Measurements from ENCODE around the gene GP5.

Gene GP5

DNA sequence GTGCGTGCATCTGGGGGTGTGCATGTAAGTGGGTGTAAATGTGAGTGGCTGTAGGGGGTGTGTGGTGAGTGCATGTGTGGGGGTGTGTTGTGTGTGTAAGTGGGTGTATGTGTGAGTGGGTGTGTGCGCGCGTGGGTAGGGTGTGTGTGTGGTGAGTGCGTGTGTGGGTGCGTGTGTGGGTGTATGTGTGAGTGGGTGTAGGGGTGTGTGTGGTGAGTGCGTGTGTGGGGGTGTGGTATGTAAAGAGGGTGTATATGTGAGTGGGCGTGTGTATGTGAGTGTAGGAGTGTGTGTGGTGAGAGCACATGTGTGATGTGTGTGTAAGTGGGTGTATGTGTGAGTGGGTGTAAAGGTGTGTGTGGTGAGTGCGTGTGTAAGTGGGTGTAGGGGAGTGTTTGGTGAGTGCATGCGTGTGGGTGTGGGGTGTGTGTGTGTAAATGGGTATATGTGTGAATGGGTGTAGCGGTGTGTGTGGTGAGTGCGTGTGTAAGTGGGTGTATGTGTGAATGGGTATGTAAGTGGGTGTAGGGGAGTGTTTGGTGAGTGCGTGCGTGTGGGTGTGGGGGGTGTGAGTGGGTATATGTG, 47.0 kb downstream of the GP5 start (continued):
- TF ChIP-seq ZNF266 (tag by site-specific recombination; IDR thresholded peaks at IDR 0.05; ENCODE audit: low read depth), result 0 out of 2 replicates have a peak, but pooled peaks have one; percentile 10
- 0 out of 2 replicates have a peak, but pooled peaks have one; percentile 14 for TF ChIP-seq ZNF202 (tag by site-specific recombination; IDR thresholded peaks at IDR 0.05; ENCODE audit: borderline replicate concordance)
- TF ChIP-seq ZNF791 (tag by site-specific recombination; IDR thresholded peaks at IDR 0.05), result 0 out of 2 replicates have a peak, but pooled peaks have one; percentile 32
- TF ChIP-seq, protein P1, sequence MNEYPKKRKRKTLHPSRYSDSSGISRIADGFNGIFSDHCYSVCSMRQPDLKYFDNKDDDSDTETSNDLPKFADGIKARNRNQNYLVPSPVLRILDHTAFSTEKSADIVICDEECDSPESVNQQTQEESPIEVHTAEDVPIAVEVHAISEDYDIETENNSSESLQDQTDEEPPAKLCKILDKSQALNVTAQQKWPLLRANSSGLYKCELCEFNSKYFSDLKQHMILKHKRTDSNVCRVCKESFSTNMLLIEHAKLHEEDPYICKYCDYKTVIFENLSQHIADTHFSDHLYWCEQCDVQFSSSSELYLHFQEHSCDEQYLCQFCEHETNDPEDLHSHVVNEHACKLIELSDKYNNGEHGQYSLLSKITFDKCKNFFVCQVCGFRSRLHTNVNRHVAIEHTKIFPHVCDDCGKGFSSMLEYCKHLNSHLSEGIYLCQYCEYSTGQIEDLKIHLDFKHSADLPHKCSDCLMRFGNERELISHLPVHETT (tag by site-specific recombination; IDR thresholded peaks at IDR 0.05), result no peak
- no peak for TF ChIP-seq WT1 (tag by site-specific recombination; IDR thresholded peaks at IDR 0.05)
- TF ChIP-seq ZNF473 (tag by site-specific recombination; IDR thresholded peaks at IDR 0.05), result peak; percentile 88
- TF ChIP-seq ZNF311 (tag by site-specific recombination; IDR thresholded peaks at IDR 0.05; ENCODE audit: borderline replicate concordance), result no peak
- TF ChIP-seq ZNF146 (tag by site-specific recombination; IDR thresholded peaks at IDR 0.05), result 0 out of 2 replicates have a peak, but pooled peaks have one; percentile 2
- TF ChIP-seq, protein P2, sequence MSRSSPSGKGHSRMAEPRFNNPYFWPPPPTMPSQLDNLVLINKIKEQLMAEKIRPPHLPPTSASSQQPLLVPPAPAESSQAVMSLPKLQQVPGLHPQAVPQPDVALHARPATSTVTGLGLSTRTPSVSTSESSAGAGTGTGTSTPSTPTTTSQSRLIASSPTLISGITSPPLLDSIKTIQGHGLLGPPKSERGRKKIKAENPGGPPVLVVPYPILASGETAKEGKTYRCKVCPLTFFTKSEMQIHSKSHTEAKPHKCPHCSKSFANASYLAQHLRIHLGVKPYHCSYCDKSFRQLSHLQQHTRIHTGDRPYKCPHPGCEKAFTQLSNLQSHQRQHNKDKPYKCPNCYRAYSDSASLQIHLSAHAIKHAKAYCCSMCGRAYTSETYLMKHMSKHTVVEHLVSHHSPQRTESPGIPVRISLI (tag by site-specific recombination; IDR thresholded peaks at IDR 0.05), result no peak
- TF ChIP-seq BCL11A (tag by site-specific recombination; IDR thresholded peaks at IDR 0.05; ENCODE audit: low read depth), result no peak
- TF ChIP-seq ZNF571 (tag by site-specific recombination; IDR thresholded peaks at IDR 0.05), result peak; percentile 7; the same call in 1 of the 2 replicates
- TF ChIP-seq, protein P3, sequence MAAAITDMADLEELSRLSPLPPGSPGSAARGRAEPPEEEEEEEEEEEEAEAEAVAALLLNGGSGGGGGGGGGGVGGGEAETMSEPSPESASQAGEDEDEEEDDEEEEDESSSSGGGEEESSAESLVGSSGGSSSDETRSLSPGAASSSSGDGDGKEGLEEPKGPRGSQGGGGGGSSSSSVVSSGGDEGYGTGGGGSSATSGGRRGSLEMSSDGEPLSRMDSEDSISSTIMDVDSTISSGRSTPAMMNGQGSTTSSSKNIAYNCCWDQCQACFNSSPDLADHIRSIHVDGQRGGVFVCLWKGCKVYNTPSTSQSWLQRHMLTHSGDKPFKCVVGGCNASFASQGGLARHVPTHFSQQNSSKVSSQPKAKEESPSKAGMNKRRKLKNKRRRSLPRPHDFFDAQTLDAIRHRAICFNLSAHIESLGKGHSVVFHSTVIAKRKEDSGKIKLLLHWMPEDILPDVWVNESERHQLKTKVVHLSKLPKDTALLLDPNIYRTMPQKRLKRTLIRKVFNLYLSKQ (tag by site-specific recombination; IDR thresholded peaks at IDR 0.05; ENCODE audit: borderline replicate concordance), result no peak
- TF ChIP-seq EGR2 (tag by site-specific recombination; IDR thresholded peaks at IDR 0.05; ENCODE audit: low read depth), result peak; percentile 99
- 0 out of 2 replicates have a peak, but pooled peaks have one; percentile 12 for TF ChIP-seq ZNF514 (tag by site-specific recombination; IDR thresholded peaks at IDR 0.05)
- no peak for TF ChIP-seq ZNF155 (tag by site-specific recombination; IDR thresholded peaks at IDR 0.05)
- no peak for TF ChIP-seq ZNF341 (tag by site-specific recombination; IDR thresholded peaks at IDR 0.05; ENCODE audit: low read depth)
- TF ChIP-seq ZNF658 (tag by site-specific recombination; IDR thresholded peaks at IDR 0.05), result peak; percentile 38; the same call in 1 of the 2 replicates
- no peak for TF ChIP-seq ZNF792 (tag by site-specific recombination; IDR thresholded peaks at IDR 0.05)
- TF ChIP-seq, protein P4, sequence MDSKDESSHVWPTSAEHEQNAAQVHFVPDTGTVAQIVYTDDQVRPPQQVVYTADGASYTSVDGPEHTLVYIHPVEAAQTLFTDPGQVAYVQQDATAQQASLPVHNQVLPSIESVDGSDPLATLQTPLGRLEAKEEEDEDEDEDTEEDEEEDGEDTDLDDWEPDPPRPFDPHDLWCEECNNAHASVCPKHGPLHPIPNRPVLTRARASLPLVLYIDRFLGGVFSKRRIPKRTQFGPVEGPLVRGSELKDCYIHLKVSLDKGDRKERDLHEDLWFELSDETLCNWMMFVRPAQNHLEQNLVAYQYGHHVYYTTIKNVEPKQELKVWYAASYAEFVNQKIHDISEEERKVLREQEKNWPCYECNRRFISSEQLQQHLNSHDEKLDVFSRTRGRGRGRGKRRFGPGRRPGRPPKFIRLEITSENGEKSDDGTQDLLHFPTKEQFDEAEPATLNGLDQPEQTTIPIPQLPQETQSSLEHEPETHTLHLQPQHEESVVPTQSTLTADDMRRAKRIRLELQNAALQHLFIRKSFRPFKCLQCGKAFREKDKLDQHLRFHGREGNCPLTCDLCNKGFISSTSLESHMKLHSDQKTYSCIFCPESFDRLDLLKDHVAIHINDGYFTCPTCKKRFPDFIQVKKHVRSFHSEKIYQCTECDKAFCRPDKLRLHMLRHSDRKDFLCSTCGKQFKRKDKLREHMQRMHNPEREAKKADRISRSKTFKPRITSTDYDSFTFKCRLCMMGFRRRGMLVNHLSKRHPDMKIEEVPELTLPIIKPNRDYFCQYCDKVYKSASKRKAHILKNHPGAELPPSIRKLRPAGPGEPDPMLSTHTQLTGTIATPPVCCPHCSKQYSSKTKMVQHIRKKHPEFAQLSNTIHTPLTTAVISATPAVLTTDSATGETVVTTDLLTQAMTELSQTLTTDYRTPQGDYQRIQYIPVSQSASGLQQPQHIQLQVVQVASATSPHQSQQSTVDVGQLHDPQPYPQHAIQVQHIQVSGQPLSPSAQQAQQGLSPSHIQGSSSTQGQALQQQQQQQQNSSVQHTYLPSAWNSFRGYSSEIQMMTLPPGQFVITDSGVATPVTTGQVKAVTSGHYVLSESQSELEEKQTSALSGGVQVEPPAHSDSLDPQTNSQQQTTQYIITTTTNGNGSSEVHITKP (tag by site-specific recombination; IDR thresholded peaks at IDR 0.05), result no peak
- TF ChIP-seq, protein P5, sequence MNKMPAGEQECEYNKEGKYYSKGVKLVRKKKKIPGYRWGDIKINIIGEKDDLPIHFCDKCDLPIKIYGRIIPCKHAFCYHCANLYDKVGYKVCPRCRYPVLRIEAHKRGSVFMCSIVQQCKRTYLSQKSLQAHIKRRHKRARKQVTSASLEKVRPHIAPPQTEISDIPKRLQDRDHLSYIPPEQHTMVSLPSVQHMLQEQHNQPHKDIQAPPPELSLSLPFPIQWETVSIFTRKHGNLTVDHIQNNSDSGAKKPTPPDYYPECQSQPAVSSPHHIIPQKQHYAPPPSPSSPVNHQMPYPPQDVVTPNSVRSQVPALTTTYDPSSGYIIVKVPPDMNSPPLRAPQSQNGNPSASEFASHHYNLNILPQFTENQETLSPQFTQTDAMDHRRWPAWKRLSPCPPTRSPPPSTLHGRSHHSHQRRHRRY (tag by site-specific recombination; IDR thresholded peaks at IDR 0.05), result peak; percentile 41; the same call in 1 of the 2 replicates
- no peak for TF ChIP-seq HOXD13 (CRISPR knock-in tag; IDR thresholded peaks at IDR 0.05; ENCODE audit: borderline replicate concordance)
- no peak for TF ChIP-seq ZNF626 (tag by site-specific recombination; IDR thresholded peaks at IDR 0.05)
- TF ChIP-seq, protein P6, sequence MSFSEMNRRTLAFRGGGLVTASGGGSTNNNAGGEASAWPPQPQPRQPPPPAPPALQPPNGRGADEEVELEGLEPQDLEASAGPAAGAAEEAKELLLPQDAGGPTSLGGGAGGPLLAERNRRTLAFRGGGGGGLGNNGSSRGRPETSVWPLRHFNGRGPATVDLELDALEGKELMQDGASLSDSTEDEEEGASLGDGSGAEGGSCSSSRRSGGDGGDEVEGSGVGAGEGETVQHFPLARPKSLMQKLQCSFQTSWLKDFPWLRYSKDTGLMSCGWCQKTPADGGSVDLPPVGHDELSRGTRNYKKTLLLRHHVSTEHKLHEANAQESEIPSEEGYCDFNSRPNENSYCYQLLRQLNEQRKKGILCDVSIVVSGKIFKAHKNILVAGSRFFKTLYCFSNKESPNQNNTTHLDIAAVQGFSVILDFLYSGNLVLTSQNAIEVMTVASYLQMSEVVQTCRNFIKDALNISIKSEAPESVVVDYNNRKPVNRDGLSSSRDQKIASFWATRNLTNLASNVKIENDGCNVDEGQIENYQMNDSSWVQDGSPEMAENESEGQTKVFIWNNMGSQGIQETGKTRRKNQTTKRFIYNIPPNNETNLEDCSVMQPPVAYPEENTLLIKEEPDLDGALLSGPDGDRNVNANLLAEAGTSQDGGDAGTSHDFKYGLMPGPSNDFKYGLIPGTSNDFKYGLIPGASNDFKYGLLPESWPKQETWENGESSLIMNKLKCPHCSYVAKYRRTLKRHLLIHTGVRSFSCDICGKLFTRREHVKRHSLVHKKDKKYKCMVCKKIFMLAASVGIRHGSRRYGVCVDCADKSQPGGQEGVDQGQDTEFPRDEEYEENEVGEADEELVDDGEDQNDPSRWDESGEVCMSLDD (tag by site-specific recombination; IDR thresholded peaks at IDR 0.05), result peak; percentile 16; the same call in 1 of the 2 replicates
- TF ChIP-seq ZNF548 (tag by site-specific recombination; IDR thresholded peaks at IDR 0.05), result no peak
- TF ChIP-seq, protein P7, sequence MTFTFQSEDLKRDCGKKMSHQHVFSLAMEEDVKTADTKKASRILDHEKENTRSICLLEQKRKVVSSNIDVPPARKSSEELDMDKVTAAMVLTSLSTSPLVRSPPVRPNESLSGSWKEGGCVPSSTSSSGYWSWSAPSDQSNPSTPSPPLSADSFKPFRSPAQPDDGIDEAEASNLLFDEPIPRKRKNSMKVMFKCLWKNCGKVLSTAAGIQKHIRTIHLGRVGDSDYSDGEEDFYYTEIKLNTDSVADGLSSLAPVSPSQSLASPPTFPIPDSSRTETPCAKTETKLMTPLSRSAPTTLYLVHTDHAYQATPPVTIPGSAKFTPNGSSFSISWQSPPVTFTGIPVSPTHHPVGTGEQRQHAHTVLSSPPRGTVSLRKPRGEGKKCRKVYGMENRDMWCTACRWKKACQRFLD (tag by site-specific recombination; IDR thresholded peaks at IDR 0.05), result no peak
- no peak for TF ChIP-seq RBAK (tag by site-specific recombination; IDR thresholded peaks at IDR 0.05)
- TF ChIP-seq ZNF10 (tag by site-specific recombination; IDR thresholded peaks at IDR 0.05), result no peak
